HEK293 (cell line): ENCODE results near the gene C1orf21.
A peak's percentile ranks its signal among the peaks of the same experiment; 100 is the strongest.

Experiments used
- FEZF1 ChIP-seq: fragments of 450-650 bp; formaldehyde crosslinking; IDR thresholded peaks from 2 replicates; pipeline ENCODE4 v1.5.1; 2016; ENCODE audit warnings: missing biosample characterization, missing genetic modification characterization
- GFI1B ChIP-seq: fragments of 450-650 bp; formaldehyde crosslinking; IDR thresholded peaks from 2 replicates; pipeline ENCODE4 v1.5.1; 2016; ENCODE audit warnings: missing biosample characterization, missing genetic modification characterization
- KLF8 ChIP-seq: fragments of 450-650 bp; formaldehyde crosslinking; IDR thresholded peaks from 2 replicates; pipeline ENCODE4 v1.5.1; 2016; ENCODE audit warnings: missing biosample characterization, missing genetic modification characterization
- KLF9 ChIP-seq: fragments of 450-650 bp; formaldehyde crosslinking; IDR thresholded peaks from 2 replicates; pipeline ENCODE4 v1.5.1; 2016; ENCODE audit warnings: missing biosample characterization, missing genetic modification characterization, low read depth
- MZF1 ChIP-seq: fragments of 450-650 bp; formaldehyde crosslinking; IDR thresholded peaks from 2 replicates; pipeline ENCODE4 v1.5.1; 2017; ENCODE audit warnings: missing biosample characterization, missing genetic modification characterization, borderline replicate concordance
- OVOL3 ChIP-seq: fragments of 450-650 bp; formaldehyde crosslinking; IDR thresholded peaks from 2 replicates; pipeline ENCODE4 v1.5.1; 2016; ENCODE audit warnings: missing biosample characterization, missing genetic modification characterization
- REPIN1 ChIP-seq: fragments of 450-650 bp; formaldehyde crosslinking; IDR thresholded peaks from 2 replicates; pipeline ENCODE4 v1.5.1; 2017; ENCODE audit warnings: missing biosample characterization, missing genetic modification characterization, low read depth
- YY2 ChIP-seq: fragments of 450-650 bp; formaldehyde crosslinking; IDR thresholded peaks from 2 replicates; pipeline ENCODE4 v1.5.1; 2016; ENCODE audit warnings: missing biosample characterization, missing genetic modification characterization
- ZNF10 ChIP-seq: fragments of 450-650 bp; formaldehyde crosslinking; IDR thresholded peaks from 2 replicates; pipeline ENCODE4 v1.5.1; 2017; ENCODE audit warnings: missing biosample characterization, missing genetic modification characterization
- ZNF132 ChIP-seq: fragments of 450-650 bp; formaldehyde crosslinking; IDR thresholded peaks from 2 replicates; pipeline ENCODE4 v1.5.1; 2017; ENCODE audit warnings: missing biosample characterization, missing genetic modification characterization, borderline replicate concordance
- ZNF140 ChIP-seq: fragments of 450-650 bp; formaldehyde crosslinking; IDR thresholded peaks from 2 replicates; pipeline ENCODE4 v1.5.1; 2016; ENCODE audit warnings: missing biosample characterization, missing genetic modification characterization
- ZNF146 ChIP-seq: fragments of 450-650 bp; formaldehyde crosslinking; IDR thresholded peaks from 2 replicates; pipeline ENCODE4 v1.5.1; 2016; ENCODE audit warnings: missing biosample characterization, missing genetic modification characterization
- ZNF174 ChIP-seq: fragments of 450-650 bp; formaldehyde crosslinking; IDR thresholded peaks from 2 replicates; pipeline ENCODE4 v1.5.0; 2017; ENCODE audit warnings: missing biosample characterization, mild to moderate bottlenecking, missing genetic modification characterization
- ZNF214 ChIP-seq: fragments of 450-650 bp; formaldehyde crosslinking; IDR thresholded peaks from 2 replicates; pipeline ENCODE4 v1.5.1; 2017; ENCODE audit warnings: missing biosample characterization, mild to moderate bottlenecking, missing genetic modification characterization, borderline replicate concordance
- ZNF23 ChIP-seq: fragments of 450-650 bp; formaldehyde crosslinking; IDR thresholded peaks from 2 replicates; pipeline ENCODE4 v1.5.1; 2016; ENCODE audit warnings: missing biosample characterization, missing genetic modification characterization, borderline replicate concordance
- ZNF24 ChIP-seq: fragments of 450-650 bp; formaldehyde crosslinking; IDR thresholded peaks from 2 replicates; pipeline ENCODE4 v1.5.1; 2016; ENCODE audit warnings: missing biosample characterization, missing genetic modification characterization
- ZNF311 ChIP-seq: fragments of 450-650 bp; formaldehyde crosslinking; IDR thresholded peaks from 2 replicates; pipeline ENCODE4 v1.5.1; 2017; ENCODE audit warnings: missing biosample characterization, missing genetic modification characterization, borderline replicate concordance
- ZNF324 ChIP-seq: fragments of 450-650 bp; formaldehyde crosslinking; IDR thresholded peaks from 2 replicates; pipeline ENCODE4 v1.5.1; 2016; ENCODE audit warnings: missing biosample characterization, missing genetic modification characterization
- ZNF37A ChIP-seq: fragments of 450-650 bp; IDR thresholded peaks from 2 replicates; pipeline ENCODE4 v1.5.1; 2018; ENCODE audit warnings: missing biosample characterization, missing genetic modification characterization
- ZNF416 ChIP-seq: fragments of 450-650 bp; formaldehyde crosslinking; IDR thresholded peaks from 2 replicates; pipeline ENCODE4 v1.5.1; 2016; ENCODE audit warnings: missing biosample characterization, missing genetic modification characterization
- ZNF423 ChIP-seq: fragments of 450-650 bp; formaldehyde crosslinking; IDR thresholded peaks from 2 replicates; pipeline ENCODE4 v1.5.1; 2016; ENCODE audit warnings: missing biosample characterization, missing genetic modification characterization
- ZNF426 ChIP-seq: fragments of 450-650 bp; formaldehyde crosslinking; IDR thresholded peaks from 2 replicates; pipeline ENCODE4 v1.5.1; 2017; ENCODE audit warnings: missing biosample characterization, missing genetic modification characterization, mild to moderate bottlenecking, inconsistent platforms, moderate library complexity
- ZNF548 ChIP-seq: fragments of 450-650 bp; formaldehyde crosslinking; IDR thresholded peaks from 2 replicates; pipeline ENCODE4 v1.5.1; 2016; ENCODE audit warnings: missing biosample characterization, missing genetic modification characterization
- ZNF585B ChIP-seq: fragments of 450-650 bp; formaldehyde crosslinking; IDR thresholded peaks from 2 replicates; pipeline ENCODE4 v1.5.1; 2016; ENCODE audit warnings: missing biosample characterization, missing genetic modification characterization
- ZNF610 ChIP-seq: fragments of 450-650 bp; formaldehyde crosslinking; IDR thresholded peaks from 2 replicates; pipeline ENCODE4 v1.5.1; 2016; ENCODE audit warnings: missing biosample characterization, missing genetic modification characterization, borderline replicate concordance
- ZNF670 ChIP-seq: fragments of 450-650 bp; formaldehyde crosslinking; IDR thresholded peaks from 2 replicates; pipeline ENCODE4 v1.5.1; 2016; ENCODE audit warnings: missing biosample characterization, missing genetic modification characterization, low read depth
- ZNF701 ChIP-seq: fragments of 450-650 bp; formaldehyde crosslinking; IDR thresholded peaks from 2 replicates; pipeline ENCODE4 v1.5.1; 2016; ENCODE audit warnings: missing biosample characterization, missing genetic modification characterization
- ZNF76 ChIP-seq: fragments of 450-650 bp; formaldehyde crosslinking; IDR thresholded peaks from 2 replicates; pipeline ENCODE4; 2016; ENCODE audit warnings: low read depth, missing biosample characterization, missing genetic modification characterization, borderline replicate concordance
- ZNF776 ChIP-seq: fragments of 450-650 bp; formaldehyde crosslinking; IDR thresholded peaks from 2 replicates; pipeline ENCODE4 v1.5.0; 2017; ENCODE audit warnings: missing biosample characterization, missing genetic modification characterization, borderline replicate concordance
- ZSCAN23 ChIP-seq: fragments of 450-650 bp; formaldehyde crosslinking; IDR thresholded peaks from 2 replicates; pipeline ENCODE4 v1.5.1; 2016; ENCODE audit warnings: missing biosample characterization, missing genetic modification characterization
- TF ChIP-seq, protein P1 (sequence below): fragments of 450-650 bp; formaldehyde crosslinking; IDR thresholded peaks from 2 replicates; pipeline ENCODE4 v1.5.1; 2016; ENCODE audit warnings: missing biosample characterization, missing genetic modification characterization
- TF ChIP-seq, protein P2 (sequence below): fragments of 450-650 bp; formaldehyde crosslinking; IDR thresholded peaks from 2 replicates; pipeline ENCODE4 v1.5.1; 2017; ENCODE audit warnings: missing biosample characterization, missing genetic modification characterization
- TF ChIP-seq, protein P3 (sequence below): fragments of 450-650 bp; formaldehyde crosslinking; IDR thresholded peaks from 2 replicates; pipeline ENCODE4 v1.5.1; 2016; ENCODE audit warnings: missing biosample characterization, missing genetic modification characterization
- TF ChIP-seq, protein P4 (sequence below): fragments of 450-650 bp; IDR thresholded peaks from 2 replicates; pipeline ENCODE4 v1.5.1; 2018; ENCODE audit warnings: missing biosample characterization, missing genetic modification characterization
- TF ChIP-seq, protein P5 (sequence below): fragments of 450-650 bp; formaldehyde crosslinking; IDR thresholded peaks from 2 replicates; pipeline ENCODE4 v1.5.1; 2016; ENCODE audit warnings: missing biosample characterization, missing genetic modification characterization

The C1orf21 gene

DNA sequence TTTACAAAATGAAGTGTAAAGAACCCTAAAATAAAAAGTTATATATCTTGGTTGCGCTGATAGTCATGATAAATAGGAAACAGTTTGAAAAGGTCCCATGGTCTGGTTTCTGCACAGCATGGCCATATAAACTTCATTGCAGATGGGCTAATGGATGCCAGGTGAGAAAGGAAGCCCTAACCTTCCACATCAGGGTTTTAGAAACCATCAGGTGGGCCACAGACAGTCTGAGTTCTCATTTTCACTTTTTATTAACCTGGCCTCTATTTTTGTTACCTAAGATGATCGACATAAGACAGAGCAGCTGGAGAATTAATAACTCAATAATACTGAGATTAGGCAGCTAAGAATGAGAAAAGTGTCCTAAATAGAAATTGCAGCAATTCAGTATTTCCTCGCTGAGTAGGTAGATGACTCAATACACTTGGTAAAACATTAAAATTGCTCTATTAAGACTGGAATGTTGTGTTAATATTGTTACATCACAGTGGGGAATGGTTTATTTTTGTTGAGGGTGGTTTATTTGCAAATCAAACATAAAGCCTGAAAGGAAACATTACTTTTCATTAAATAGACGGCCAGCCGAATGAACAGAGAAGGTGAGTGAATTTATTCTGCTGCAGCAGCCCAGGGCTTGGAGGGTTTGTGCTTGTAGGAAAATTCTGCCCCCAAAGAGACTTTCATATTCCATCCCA lies 21.1 kb downstream of the C1orf21 start (continued):
- no peak for TF ChIP-seq FEZF1 (tag by site-specific recombination)
- no peak for TF ChIP-seq OVOL3
- TF ChIP-seq YY2 (tag by site-specific recombination), result no peak
- TF ChIP-seq, protein P1, sequence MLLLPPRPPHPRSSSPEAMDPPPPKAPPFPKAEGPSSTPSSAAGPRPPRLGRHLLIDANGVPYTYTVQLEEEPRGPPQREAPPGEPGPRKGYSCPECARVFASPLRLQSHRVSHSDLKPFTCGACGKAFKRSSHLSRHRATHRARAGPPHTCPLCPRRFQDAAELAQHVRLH, result no peak
- TF ChIP-seq ZNF670 (tag by site-specific recombination), result no peak
- no peak for TF ChIP-seq ZNF311 (tag by site-specific recombination)
- TF ChIP-seq, protein P2, sequence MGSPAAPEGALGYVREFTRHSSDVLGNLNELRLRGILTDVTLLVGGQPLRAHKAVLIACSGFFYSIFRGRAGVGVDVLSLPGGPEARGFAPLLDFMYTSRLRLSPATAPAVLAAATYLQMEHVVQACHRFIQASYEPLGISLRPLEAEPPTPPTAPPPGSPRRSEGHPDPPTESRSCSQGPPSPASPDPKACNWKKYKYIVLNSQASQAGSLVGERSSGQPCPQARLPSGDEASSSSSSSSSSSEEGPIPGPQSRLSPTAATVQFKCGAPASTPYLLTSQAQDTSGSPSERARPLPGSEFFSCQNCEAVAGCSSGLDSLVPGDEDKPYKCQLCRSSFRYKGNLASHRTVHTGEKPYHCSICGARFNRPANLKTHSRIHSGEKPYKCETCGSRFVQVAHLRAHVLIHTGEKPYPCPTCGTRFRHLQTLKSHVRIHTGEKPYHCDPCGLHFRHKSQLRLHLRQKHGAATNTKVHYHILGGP, result peak; percentile 68
- TF ChIP-seq KLF9, result no peak
- TF ChIP-seq KLF8 (tag by site-specific recombination), result peak; percentile 85
- TF ChIP-seq ZNF146 (tag by site-specific recombination), result 0 out of 2 replicates have a peak, but pooled peaks have one; percentile 4
- 0 out of 2 replicates have a peak, but pooled peaks have one; percentile 40 for TF ChIP-seq ZNF24 (tag by site-specific recombination)
- no peak for TF ChIP-seq ZNF76 (tag by site-specific recombination)
- TF ChIP-seq ZNF10, result no peak
- TF ChIP-seq REPIN1 (tag by site-specific recombination), result no peak
- TF ChIP-seq, protein P3, sequence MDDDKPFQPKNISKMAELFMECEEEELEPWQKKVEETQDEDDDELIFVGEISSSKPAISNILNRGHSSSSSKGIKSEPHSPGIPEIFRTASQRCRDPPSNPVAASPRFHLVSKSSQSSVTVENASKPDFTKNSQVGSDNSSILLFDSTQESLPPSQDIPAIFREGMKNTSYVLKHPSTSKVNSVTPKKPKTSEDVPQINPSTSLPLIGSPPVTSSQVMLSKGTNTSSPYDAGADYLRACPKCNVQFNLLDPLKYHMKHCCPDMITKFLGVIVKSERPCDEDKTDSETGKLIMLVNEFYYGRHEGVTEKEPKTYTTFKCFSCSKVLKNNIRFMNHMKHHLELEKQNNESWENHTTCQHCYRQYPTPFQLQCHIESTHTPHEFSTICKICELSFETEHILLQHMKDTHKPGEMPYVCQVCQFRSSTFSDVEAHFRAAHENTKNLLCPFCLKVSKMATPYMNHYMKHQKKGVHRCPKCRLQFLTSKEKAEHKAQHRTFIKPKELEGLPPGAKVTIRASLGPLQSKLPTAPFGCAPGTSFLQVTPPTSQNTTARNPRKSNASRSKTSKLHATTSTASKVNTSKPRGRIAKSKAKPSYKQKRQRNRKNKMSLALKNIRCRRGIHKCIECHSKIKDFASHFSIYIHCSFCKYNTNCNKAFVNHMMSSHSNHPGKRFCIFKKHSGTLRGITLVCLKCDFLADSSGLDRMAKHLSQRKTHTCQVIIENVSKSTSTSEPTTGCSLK (tag by site-specific recombination), result no peak
- no peak for TF ChIP-seq ZNF423 (tag by site-specific recombination)
- no peak for TF ChIP-seq ZNF140
- TF ChIP-seq ZNF416 (tag by site-specific recombination), result no peak
- TF ChIP-seq ZNF610, result no peak
- no peak for TF ChIP-seq ZNF548
- TF ChIP-seq ZNF776 (tag by site-specific recombination), result no peak
- no peak for TF ChIP-seq ZNF214 (tag by site-specific recombination)
- no peak for TF ChIP-seq ZNF37A (tag by site-specific recombination)
- no peak for TF ChIP-seq ZNF23 (tag by site-specific recombination)
- no peak for TF ChIP-seq ZNF324 (tag by site-specific recombination)
- TF ChIP-seq, protein P4, sequence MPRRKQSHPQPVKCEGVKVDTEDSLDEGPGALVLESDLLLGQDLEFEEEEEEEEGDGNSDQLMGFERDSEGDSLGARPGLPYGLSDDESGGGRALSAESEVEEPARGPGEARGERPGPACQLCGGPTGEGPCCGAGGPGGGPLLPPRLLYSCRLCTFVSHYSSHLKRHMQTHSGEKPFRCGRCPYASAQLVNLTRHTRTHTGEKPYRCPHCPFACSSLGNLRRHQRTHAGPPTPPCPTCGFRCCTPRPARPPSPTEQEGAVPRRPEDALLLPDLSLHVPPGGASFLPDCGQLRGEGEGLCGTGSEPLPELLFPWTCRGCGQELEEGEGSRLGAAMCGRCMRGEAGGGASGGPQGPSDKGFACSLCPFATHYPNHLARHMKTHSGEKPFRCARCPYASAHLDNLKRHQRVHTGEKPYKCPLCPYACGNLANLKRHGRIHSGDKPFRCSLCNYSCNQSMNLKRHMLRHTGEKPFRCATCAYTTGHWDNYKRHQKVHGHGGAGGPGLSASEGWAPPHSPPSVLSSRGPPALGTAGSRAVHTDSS, result no peak
- no peak for TF ChIP-seq ZNF701 (tag by site-specific recombination)
- no peak for TF ChIP-seq ZNF426
- TF ChIP-seq, protein P5, sequence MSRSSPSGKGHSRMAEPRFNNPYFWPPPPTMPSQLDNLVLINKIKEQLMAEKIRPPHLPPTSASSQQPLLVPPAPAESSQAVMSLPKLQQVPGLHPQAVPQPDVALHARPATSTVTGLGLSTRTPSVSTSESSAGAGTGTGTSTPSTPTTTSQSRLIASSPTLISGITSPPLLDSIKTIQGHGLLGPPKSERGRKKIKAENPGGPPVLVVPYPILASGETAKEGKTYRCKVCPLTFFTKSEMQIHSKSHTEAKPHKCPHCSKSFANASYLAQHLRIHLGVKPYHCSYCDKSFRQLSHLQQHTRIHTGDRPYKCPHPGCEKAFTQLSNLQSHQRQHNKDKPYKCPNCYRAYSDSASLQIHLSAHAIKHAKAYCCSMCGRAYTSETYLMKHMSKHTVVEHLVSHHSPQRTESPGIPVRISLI (tag by site-specific recombination), result no peak
- no peak for TF ChIP-seq GFI1B (tag by site-specific recombination)
- TF ChIP-seq ZSCAN23 (tag by site-specific recombination), result no peak
- TF ChIP-seq ZNF174 (tag by site-specific recombination), result no peak
- TF ChIP-seq ZNF585B (tag by site-specific recombination), result no peak
- TF ChIP-seq MZF1 (tag by site-specific recombination), result no peak
- no peak for TF ChIP-seq ZNF132 (tag by site-specific recombination)
